WTC11 (cell line): ENCODE results near the gene FBXO40. TPM values are rescaled to one million over a fixed set of nuclear protein-coding genes. Genes with fewer than 3 reads are reported as not detected.

Experiments
- ATAC-seq: fragments of 200-7000 bp; cut with Tn5 transposase; 2 replicates; pipeline ENCODE4 v1.10.0; 2021; ENCODE audit warnings: mild to moderate bottlenecking, moderate library complexity
- CTCF ChIA-PET: fragments of 300-600 bp; sonication (Branson Sonifier 250); formaldehyde crosslinking; loops from one replicate; lab custom pipeline; 2021; ENCODE audit warnings: antibody characterized with exemption; lab: Charles Lee
- POLR2A ChIA-PET: fragments of 350-600 bp; sonication (Branson Sonifier 250); formaldehyde crosslinking; loops from one replicate; lab custom pipeline; 2021; ENCODE audit warnings: antibody characterized with exemption; lab: Charles Lee
- DNase-seq: peaks from one replicate; pipeline ENCODE4 v3.0.0; 2021; ENCODE audit warnings: low spot score
- H3K27ac Mint-ChIP-seq: 2 replicates; pipeline ENCODE4 v1.8.0; 2021; ENCODE audit warnings: mixed read lengths
- H3K27me3 Mint-ChIP-seq: 2 replicates; pipeline ENCODE4 v1.8.0; 2021; ENCODE audit warnings: low read depth, mild to moderate bottlenecking, moderate library complexity, mixed read lengths
- H3K36me3 Mint-ChIP-seq: 2 replicates; pipeline ENCODE4 v1.8.0; 2021; ENCODE audit warnings: mixed read lengths
- H3K4me1 Mint-ChIP-seq: 2 replicates; pipeline ENCODE4 v1.8.0; 2022; ENCODE audit warnings: mixed read lengths
- H3K4me3 Mint-ChIP-seq: 2 replicates; pipeline ENCODE4 v1.8.0; 2021; ENCODE audit warnings: mild to moderate bottlenecking, moderate library complexity, mixed read lengths
- H3K9me3 Mint-ChIP-seq: 2 replicates; pipeline ENCODE4 v1.8.0; 2021; ENCODE audit warnings: mixed read lengths
- ATF2 ChIP-seq: sonication (generic); formaldehyde crosslinking; IDR thresholded peaks from 2 replicates; pipeline ENCODE4 v1.8.1; 2022; ENCODE audit warnings: low read depth, missing genetic modification reagents, borderline replicate concordance
- ESRRA ChIP-seq: sonication (generic); formaldehyde crosslinking; IDR thresholded peaks from 2 replicates; pipeline ENCODE4 v1.8.1; 2022; ENCODE audit warnings: mild to moderate bottlenecking, missing genetic modification reagents, borderline replicate concordance
- FOXJ3 ChIP-seq: sonication (generic); formaldehyde crosslinking; IDR thresholded peaks from 2 replicates; pipeline ENCODE4 v1.9.0; 2021; ENCODE audit warnings: missing genetic modification reagents, mild to moderate bottlenecking, borderline replicate concordance
- FOXP1 ChIP-seq: sonication (generic); formaldehyde crosslinking; IDR thresholded peaks from 2 replicates; pipeline ENCODE4 v1.8.0; 2022; ENCODE audit warnings: missing genetic modification reagents, mild to moderate bottlenecking, moderate library complexity, borderline replicate concordance
- GABPB1 ChIP-seq: sonication (generic); formaldehyde crosslinking; IDR thresholded peaks from 2 replicates; pipeline ENCODE4 v1.8.1; 2023; ENCODE audit warnings: mild to moderate bottlenecking, missing genetic modification reagents
- GRHL2 ChIP-seq: fragments of 250-450 bp; sonication (Bioruptor Pico); IDR thresholded peaks from 2 replicates; pipeline ENCODE4 v1.8.0; 2022; ENCODE audit warnings: mild to moderate bottlenecking, moderate library complexity; ENCODE audit not compliant: insufficient replicate concordance, severe bottlenecking
- HMGA2 ChIP-seq: fragments of 250-450 bp; sonication (Bioruptor Pico); IDR thresholded peaks from 2 replicates; pipeline ENCODE4 v1.4.0; 2021; ENCODE audit warnings: mild to moderate bottlenecking, moderate library complexity
- MAX ChIP-seq: sonication (generic); formaldehyde crosslinking; IDR thresholded peaks from 2 replicates; pipeline ENCODE4 v1.8.0; 2022; ENCODE audit warnings: mild to moderate bottlenecking, missing genetic modification reagents
- MLX ChIP-seq: sonication (generic); formaldehyde crosslinking; IDR thresholded peaks from 2 replicates; pipeline ENCODE4 v1.8.1; 2023; ENCODE audit warnings: mild to moderate bottlenecking, missing genetic modification reagents, moderate library complexity
- MXD4 ChIP-seq: fragments of 250-450 bp; sonication (Bioruptor Pico); IDR thresholded peaks from 2 replicates; pipeline ENCODE4 v1.8.0; 2021; ENCODE audit warnings: mild to moderate bottlenecking, moderate library complexity, borderline replicate concordance
- NFATC4 ChIP-seq: fragments of 250-450 bp; sonication (Bioruptor Pico); IDR thresholded peaks from 2 replicates; pipeline ENCODE4 v1.9.0; 2021; ENCODE audit warnings: mild to moderate bottlenecking
- NR1H2 ChIP-seq: sonication (generic); formaldehyde crosslinking; IDR thresholded peaks from 2 replicates; pipeline ENCODE4 v1.9.0; 2021; ENCODE audit warnings: mild to moderate bottlenecking, moderate library complexity, missing genetic modification reagents
- NR3C1 ChIP-seq: sonication (generic); formaldehyde crosslinking; conservative IDR thresholded peaks from 2 replicates; pipeline ENCODE4 v1.8.1; 2023; ENCODE audit warnings: low read depth, mild to moderate bottlenecking, missing genetic modification reagents
- PRDM15 ChIP-seq: sonication (generic); formaldehyde crosslinking; IDR thresholded peaks from 2 replicates; pipeline ENCODE4 v1.8.0; 2022; ENCODE audit warnings: missing genetic modification reagents
- RORB ChIP-seq: fragments of 250-450 bp; sonication (Bioruptor Pico); IDR thresholded peaks from 2 replicates; pipeline ENCODE4 v1.9.0; 2021; ENCODE audit warnings: mild to moderate bottlenecking
- SMAD3 ChIP-seq: sonication (generic); formaldehyde crosslinking; IDR thresholded peaks from 2 replicates; pipeline ENCODE4 v1.8.0; 2022; ENCODE audit warnings: missing genetic modification reagents, mild to moderate bottlenecking, borderline replicate concordance
- TP53 ChIP-seq: sonication (generic); formaldehyde crosslinking; IDR thresholded peaks from 2 replicates; pipeline ENCODE4 v1.8.1; 2023; ENCODE audit warnings: mild to moderate bottlenecking, missing genetic modification reagents
- ZBTB43 ChIP-seq: sonication (generic); formaldehyde crosslinking; IDR thresholded peaks from 2 replicates; pipeline ENCODE4 v1.8.1; 2023; ENCODE audit warnings: mild to moderate bottlenecking, missing genetic modification reagents
- ZNF138 ChIP-seq: sonication (generic); formaldehyde crosslinking; conservative IDR thresholded peaks from 2 replicates; pipeline ENCODE4 v1.8.1; 2022; ENCODE audit warnings: mild to moderate bottlenecking, moderate library complexity, missing genetic modification reagents
- ZNF232 ChIP-seq: sonication (generic); formaldehyde crosslinking; IDR thresholded peaks from 2 replicates; pipeline ENCODE4 v1.8.0; 2022; ENCODE audit warnings: mild to moderate bottlenecking, missing genetic modification reagents
- ZNF317 ChIP-seq: sonication (generic); formaldehyde crosslinking; IDR thresholded peaks from 2 replicates; pipeline ENCODE4 v1.8.1; 2023; ENCODE audit warnings: low read depth, mild to moderate bottlenecking, moderate library complexity, missing genetic modification reagents, borderline replicate concordance
- ZNF423 ChIP-seq: fragments of 250-450 bp; sonication (Bioruptor Pico); IDR thresholded peaks from 2 replicates; pipeline ENCODE4 v2.1.2; 2022; ENCODE audit warnings: mild to moderate bottlenecking, moderate library complexity
- ZNF532 ChIP-seq: fragments of 250-450 bp; sonication (Bioruptor Pico); IDR thresholded peaks from 2 replicates; pipeline ENCODE4 v1.9.0; 2021; ENCODE audit warnings: mild to moderate bottlenecking, borderline replicate concordance
- ZNF671 ChIP-seq: fragments of 250-450 bp; sonication (Bioruptor Pico); IDR thresholded peaks from 2 replicates; pipeline ENCODE4 v1.8.0; 2021; ENCODE audit warnings: mild to moderate bottlenecking
- total RNA-seq: library from RNA; stranded (reverse); gene quantifications from 3 replicates; pipeline ENCODE4 v1.2.3, GENCODE V29; 2021

The FBXO40 gene
- total RNA-seq, 1 experiment from 2014 or later, result 0.04 TPM

GRCh38 chr3:121626495-121626894 is 33.3 kb downstream of the FBXO40 start (continued):
- TF ChIP-seq MAX, result no peak
- TF ChIP-seq NR1H2 (CRISPR knock-in tag), result no peak
- TF ChIP-seq ZNF138 (CRISPR knock-in tag), result no peak
- TF ChIP-seq RORB (CRISPR knock-in tag), result no peak

GRCh38 chr3:121627211-121627610 is 34.0 kb downstream of the FBXO40 start:
- ChIA-PET POLR2A (interaction anchor here (0.6 kb wide), 1 partner anchor 12 kb away, joined by 5 read pairs; no protein-coding TSS in a partner anchor), CTCF (no interaction called here)
- TF ChIP-seq ZBTB43 (CRISPR knock-in tag) (no peak), ZNF317 (CRISPR knock-in tag) (no peak), HMGA2 (no peak), ZNF671 (no peak), GRHL2 (no peak), ZNF138 (CRISPR knock-in tag) (no peak), NR3C1 (CRISPR knock-in tag) (no peak), SMAD3 (CRISPR knock-in tag) (no peak), MXD4 (CRISPR knock-in tag) (no peak), ATF2 (CRISPR knock-in tag) (no peak), MLX (CRISPR knock-in tag) (no peak), MAX (no peak), TP53 (CRISPR knock-in tag) (no peak), FOXP1 (CRISPR knock-in tag) (no peak), ZNF232 (CRISPR knock-in tag) (no peak)
- Mint-ChIP-seq H3K36me3 (no peaks in the 10 kb centered on the region), H3K27me3 (no peaks in the 10 kb centered on the region; the same call in 1 of the 2 replicates), H3K4me1 (peaks cover 25% of the 10 kb centered on the region), H3K27ac (no peak overlapping the region), H3K9me3 (no peaks in the 10 kb centered on the region), H3K4me3 (no peak overlapping the region)
- ATAC-seq (no peak), DNase-seq (no peak)

- Mint-ChIP-seq H3K4me1 (peaks cover 25% of the 10 kb centered on the region), H3K4me3 (no peak overlapping the region), H3K9me3 (no peaks in the 10 kb centered on the region), H3K27ac (no peak overlapping the region), H3K36me3 (no peaks in the 10 kb centered on the region), H3K27me3 (no peaks in the 10 kb centered on the region)
- DNase-seq, result no peak
- ChIA-PET POLR2A (no interaction called here), CTCF (no interaction called here)
- ATAC-seq, result no peak
- TF ChIP-seq NFATC4 (CRISPR knock-in tag) (no peak), GABPB1 (no peak), ZNF317 (CRISPR knock-in tag) (no peak), ZNF532 (no peak), PRDM15 (no peak), FOXJ3 (no peak), ESRRA (CRISPR knock-in tag) (no peak), ZNF423 (CRISPR knock-in tag) (no peak)
These were observed 34.4 kb downstream of the FBXO40 start for GRCh38 chr3:121627622-121628021.
